Fibroblast of skin of left quadriceps (primary cell): ENCODE data around the gene ZNHIT2.
A peak's percentile ranks its signal among the peaks of the same experiment; 100 is the strongest.
"Not testable (repeated sequence)": the region's sequence is repeated elsewhere in the genome, so short reads cannot be mapped to it uniquely, and the experiment has no call there.

Experiments
- DNase-seq, 2 experiments: peaks; one replicate each; pipeline ENCODE4 v3.0.0-alpha.2; 2013; ENCODE audit warnings: low read depth in 2 of 2

ZNHIT2 gene

GRCh38 chr11:65119670-65119995 is 2.1 kb upstream of the ZNHIT2 start:
- no peak for DNase-seq

DNA sequence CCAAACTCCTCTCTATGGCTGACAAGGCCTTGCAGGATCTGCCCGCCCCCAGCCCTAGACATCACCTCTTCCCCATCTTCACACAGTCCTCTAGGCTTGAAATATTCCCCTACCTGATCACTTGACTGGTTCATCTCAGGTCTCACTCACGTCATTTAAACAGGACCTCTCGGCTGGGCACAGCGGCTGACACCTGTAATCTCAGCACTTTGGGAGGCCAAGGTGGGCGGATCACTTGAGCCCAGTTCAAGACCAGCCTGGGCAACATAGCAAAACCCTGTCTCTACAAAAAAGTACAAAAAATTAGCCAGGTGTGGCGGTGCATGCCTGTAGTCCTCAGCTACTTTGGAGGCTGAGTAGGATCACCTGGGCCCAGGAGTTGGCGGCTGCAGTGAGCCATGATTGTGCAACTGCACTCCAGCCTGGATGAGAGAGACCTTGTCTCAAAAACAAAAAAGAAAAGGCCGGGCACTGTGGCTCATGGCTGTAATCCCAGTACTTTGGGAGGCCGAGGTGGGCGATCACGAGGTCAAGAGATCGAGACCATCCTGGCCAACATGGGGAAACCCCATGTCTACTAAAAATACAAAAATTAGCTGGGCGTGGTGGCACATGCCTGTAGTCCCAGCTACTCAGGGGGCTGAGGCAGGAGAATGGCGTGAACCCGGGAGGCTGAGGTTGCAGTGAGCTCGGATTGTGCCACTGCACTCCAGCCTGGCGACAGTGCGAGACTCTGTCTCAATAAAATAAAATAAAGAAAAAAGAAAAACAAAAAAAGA is 1.6 kb upstream of the ZNHIT2 start:
- not testable (repeated sequence) for DNase-seq

DNA sequence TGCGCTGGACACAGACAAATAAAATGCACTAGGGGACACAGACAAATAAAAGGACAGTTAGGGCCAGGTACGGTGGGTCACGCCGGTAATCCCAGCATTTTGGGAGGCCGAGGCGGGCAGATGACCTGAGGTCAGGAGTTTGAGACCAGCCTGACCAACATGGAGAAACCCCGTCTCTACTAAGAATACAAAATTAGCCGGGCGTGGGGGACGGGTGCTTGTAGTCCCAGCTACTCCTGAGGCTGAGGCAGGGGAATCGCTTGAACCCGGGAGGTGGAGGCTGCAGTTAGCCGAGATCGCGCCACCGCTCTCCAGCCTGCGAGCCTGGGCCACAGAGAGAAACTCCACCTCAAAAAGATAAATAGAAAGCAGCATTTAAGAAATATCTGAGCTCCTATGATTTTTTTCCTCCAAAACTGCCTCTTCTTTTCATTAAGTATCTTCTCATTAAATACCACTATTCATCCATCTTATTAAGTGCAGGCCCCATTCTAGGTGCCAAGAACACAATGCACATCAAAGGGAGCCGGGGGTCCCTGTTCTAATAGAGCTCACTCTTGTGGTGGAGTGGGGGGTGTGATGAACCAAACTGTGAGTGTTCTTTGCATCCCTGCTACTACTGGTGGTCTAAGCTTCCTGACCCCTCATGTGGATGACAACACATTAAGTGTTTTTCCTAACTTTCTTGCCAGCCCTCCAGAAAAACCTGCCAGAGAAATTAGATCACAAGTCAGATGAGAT is 766 bp upstream of the ZNHIT2 start:
- DNase-seq, result no peak

- DNase-seq, result no peak
Measured at GRCh38 chr11:65116370-65117205, 913 bp downstream of the ZNHIT2 start.

- no peak for DNase-seq
Measured at GRCh38 chr11:65115361-65116082, 2.0 kb downstream of the ZNHIT2 start.

GRCh38 chr11:65114538-65115171 is 2.8 kb downstream of the ZNHIT2 start:
- DNase-seq, result no peak

DNA sequence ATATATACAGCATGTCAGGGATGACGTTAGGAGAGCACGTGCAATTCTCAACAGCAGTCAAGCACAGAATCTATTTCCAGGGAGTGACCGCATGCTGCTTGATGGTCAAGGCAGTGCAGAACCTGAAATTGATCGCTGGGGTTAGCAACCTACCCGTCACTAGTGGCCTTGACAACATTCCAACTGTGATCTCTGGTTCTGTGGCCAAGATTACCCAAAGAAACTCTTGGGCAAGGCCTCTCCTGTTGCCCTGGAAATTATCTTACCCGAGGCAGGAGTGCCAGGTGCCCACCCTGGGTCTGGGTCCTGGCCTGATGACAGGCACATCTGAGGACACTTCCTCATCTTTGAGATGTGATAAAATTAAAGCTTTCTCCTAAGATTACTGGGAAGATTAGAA is 3.7 kb downstream of the ZNHIT2 start:
- DNase-seq, result no peak

DNA sequence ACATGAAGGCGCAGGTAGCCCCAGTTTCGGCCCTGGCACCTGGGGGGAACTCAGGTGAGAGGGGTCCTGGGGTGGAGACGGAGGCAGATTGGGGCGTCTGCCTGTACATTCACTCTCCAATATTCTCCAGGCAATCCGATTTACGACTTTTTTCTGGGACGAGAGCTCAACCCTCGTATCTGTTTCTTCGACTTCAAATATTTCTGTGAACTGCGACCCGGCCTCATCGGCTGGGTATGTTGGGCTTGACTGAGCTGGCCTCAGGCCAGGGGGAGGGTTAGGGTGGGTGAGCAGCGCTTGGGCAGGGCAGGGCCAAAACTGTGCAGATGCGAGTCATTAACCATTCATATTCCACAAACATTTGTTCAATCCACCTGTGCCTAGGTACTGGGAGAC is 4.1 kb downstream of the ZNHIT2 start:
- no peak for DNase-seq

DNA sequence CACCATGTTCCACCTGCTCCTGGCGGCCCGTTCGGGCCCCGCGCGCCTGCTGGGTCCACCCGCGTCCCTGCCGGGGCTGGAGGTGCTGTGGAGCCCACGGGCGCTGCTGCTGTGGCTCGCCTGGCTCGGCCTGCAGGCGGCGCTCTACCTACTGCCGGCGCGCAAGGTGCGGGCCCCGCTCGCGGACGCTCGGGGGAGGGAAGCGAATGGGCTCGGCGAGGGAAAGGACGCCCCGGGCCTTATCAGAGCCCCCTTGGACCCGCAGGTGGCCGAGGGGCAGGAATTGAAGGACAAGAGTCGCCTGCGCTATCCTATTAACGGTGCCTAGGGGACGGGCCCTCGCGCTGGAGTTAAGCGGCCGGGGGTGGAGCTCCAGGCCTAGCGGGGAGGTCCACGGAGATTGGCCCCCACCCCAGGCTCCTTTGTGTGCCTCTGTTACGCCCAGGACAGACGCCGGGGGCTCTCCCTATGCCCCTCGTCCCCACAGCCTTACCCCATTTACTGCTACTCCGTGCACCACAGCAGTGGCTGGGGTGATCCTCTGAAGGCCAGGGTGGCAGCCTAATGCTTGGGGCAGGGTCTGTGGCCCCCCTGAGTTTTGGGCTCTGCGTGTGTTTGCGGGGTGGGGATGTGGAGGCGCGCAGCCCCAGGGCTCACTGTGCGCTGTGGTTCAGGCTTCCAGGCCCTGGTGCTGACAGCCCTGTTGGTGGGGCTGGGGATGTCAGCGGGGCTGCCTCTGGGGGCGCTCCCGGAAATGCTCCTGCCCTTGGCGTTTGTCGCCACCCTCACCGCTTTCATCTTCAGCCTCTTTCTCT is 4.7 kb downstream of the ZNHIT2 start:
- no peak for DNase-seq

GRCh38 chr11:65111744-65112545 is 5.6 kb downstream of the ZNHIT2 start, which contains the start of gene TM7SF2:
Gene TM7SF2 (plus strand): TSS chr11:65111872. CDS start chr11:65112016, 144 bp downstream.
- DNase-seq, result peak; percentile 68 to 72

DNA sequence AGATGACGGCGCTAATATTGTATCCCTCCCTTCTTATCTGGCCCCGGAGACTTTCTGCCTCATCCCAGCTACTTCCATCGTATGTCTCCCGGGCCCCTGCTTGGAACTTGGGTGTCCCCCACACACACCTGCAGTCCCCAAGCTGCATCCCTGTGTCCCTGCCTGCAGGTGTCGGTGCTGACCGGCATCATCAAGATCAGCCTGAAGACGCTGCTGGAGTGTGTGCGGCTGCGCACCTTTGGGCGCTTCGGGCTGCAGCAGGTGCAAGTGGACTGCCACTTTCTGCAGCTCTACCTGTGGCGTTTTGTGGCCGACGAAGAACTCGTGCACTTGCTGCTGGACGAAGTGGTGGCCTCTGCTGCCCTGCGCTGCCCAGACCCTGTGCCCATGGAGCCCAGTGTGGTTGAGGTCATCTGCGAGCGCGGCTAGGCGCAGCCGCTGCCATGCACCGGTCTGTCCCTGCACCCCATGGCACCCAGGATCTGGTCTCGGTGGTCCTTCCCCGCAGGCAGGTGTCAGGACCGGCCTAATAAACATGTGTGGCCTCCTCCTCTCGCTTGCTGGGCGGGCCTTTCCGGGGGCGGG is 6.2 kb downstream of the ZNHIT2 start:
- DNase-seq, result no peak

GRCh38 chr11:65110354-65110861 is 7.1 kb downstream of the ZNHIT2 start:
- peak; percentile 37 to 45 for DNase-seq

- no peak for DNase-seq
Measured at GRCh38 chr11:65109231-65110198, 8.0 kb downstream of the ZNHIT2 start.

DNA sequence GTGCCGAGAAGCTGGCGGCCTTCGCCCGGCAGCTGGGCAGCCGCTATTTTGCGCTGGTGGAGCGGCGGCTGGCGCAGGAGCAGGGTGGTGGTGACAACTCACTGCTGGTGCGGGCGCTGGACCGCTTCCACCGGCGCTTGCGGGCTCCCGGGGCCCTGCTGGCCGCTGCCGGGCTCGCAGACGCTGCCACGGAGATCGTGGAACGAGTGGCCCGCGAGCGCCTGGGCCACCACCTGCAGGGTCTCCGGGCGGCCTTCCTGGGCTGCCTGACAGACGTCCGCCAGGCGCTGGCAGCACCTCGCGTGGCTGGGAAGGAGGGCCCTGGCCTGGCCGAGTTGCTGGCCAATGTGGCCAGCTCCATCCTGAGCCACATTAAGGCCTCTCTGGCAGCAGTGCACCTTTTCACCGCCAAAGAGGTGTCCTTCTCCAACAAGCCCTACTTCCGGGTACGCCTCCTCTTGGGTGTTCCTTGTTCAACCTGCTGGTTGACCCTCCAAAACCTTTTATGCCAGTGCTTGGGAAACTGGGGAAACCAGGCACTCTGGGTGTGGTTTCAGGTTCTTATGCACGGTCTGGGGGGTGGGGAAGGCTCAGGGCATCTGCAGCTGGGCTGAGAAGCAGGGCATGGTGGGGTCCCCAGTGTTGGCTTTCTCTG is 8.9 kb downstream of the ZNHIT2 start:
- no peak for DNase-seq

DNA sequence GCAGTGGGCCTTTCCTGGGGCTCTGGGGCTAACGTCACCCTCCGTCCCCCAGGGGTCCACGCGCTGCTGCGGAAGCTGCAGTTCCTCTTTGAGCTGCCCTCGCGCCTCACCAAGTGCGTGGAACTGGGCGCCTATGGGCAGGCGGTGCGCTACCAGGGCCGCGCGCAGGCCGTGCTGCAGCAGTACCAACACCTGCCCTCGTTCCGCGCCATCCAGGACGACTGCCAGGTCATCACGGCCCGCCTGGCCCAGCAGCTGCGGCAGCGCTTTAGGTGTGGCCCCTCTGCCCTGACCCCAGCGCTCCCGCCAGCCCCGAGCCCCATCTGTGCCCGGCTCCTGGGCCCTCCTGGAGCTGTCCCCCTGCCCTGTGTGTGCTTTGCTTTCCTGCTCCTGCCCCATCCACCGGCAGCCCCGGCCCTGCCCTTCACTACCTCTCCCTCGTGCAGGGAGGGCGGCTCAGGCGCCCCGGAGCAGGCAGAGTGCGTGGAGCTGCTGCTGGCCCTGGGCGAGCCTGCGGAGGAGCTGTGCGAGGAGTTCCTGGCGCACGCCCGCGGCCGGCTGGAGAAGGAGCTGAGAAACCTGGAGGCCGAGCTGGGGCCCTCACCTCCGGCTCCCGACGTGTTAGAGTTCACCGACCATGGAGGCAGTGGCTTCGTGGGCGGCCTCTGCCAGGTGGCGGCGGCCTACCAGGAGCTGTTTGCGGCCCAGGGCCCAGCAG is 9.6 kb downstream of the ZNHIT2 start:
- no peak for DNase-seq

GRCh38 chr11:65107078-65107477 is 10.4 kb downstream of the ZNHIT2 start:
- DNase-seq, result no peak

DNA sequence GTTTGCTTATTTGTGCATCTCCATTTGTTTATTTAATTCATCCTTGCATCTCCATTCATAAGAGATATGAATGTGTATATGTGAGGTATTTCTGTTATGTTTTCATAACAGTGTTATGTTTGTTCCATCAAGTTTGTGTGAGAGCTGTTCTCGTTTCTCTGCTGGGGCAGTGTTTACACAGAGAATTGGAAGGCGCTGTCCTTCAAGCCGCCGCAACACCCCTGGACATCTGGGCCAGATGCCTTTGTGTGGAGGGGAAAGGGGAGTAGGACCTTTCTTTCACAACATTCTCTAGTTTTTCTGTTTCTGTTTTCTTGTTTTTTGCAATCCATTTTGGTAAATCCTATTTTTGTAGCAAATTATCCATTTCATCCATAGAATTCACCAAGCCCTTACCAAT is 12.9 kb downstream of the ZNHIT2 start:
- DNase-seq, result no peak
